GM20000 (cell line): ENCODE data around the gene MXD3.

Experiments used
- DNase-seq: peaks from one replicate; pipeline ENCODE4 v3.0.0; 2012; ENCODE audit warnings: low spot score
- CTCF ChIP-seq: IDR thresholded peaks from 2 replicates; pipeline ENCODE4 v1.5.1; 2012; ENCODE audit warnings: mild to moderate bottlenecking, control low read depth; ENCODE audit errors: extremely low read depth, missing control alignments

Gene MXD3

GRCh38 chr5:177303925-177304391 is 7.7 kb downstream of the MXD3 start:
- no peak for DNase-seq

GRCh38 chr5:177303121-177303924 is 8.4 kb downstream of the MXD3 start, which contains the start of the genes PRELID1 and RAB24:
Gene PRELID1 (plus strand): TSS chr5:177303799. CDS start chr5:177303986, 187 bp downstream.
Gene RAB24 (minus strand): TSS chr5:177303719. CDS start chr5:177303288, 431 bp downstream.
- TF ChIP-seq CTCF, result peak; percentile 16
- peak; percentile 95 for DNase-seq

More at GRCh38 chr5:177303925-177304391, 7.7 kb downstream of the MXD3 start:
- TF ChIP-seq CTCF, result no peak

GRCh38 chr5:177302354-177303110 is 9.2 kb downstream of the MXD3 start:
- TF ChIP-seq CTCF, result no peak
- DNase-seq, result no peak

- no peak for TF ChIP-seq CTCF
- no peak for DNase-seq
Observed at GRCh38 chr5:177301503-177302165, 10.1 kb downstream of the MXD3 start.

- DNase-seq, result no peak
- TF ChIP-seq CTCF, result no peak
Observed at GRCh38 chr5:177300951-177301350, 10.7 kb downstream of the MXD3 start.

- DNase-seq, result peak; percentile 60
- TF ChIP-seq CTCF, result no peak
Observed at GRCh38 chr5:177300236-177300880, 11.3 kb downstream of the MXD3 start.
